Breast epithelium (tissue), 4 donors: ENCODE results near the gene BIK. TPM values are rescaled to one million over a fixed set of nuclear protein-coding genes. Genes with fewer than 3 reads are reported as not detected.

Experiments
- DNase-seq, 2 donors: peaks; one replicate each; pipeline ENCODE4 v3.0.0-alpha.2; 2019; ENCODE audit warnings: low spot score in 2 of 2
- H3K27ac ChIP-seq, 2 donors: fragments of 200-600 bp; sonication (generic) in 1 of 2; one replicate each; pipeline ENCODE4 v1.5.1; 2016 to 2019; ENCODE audit warnings: mild to moderate bottlenecking in 1 of 2
- H3K27me3 ChIP-seq, 2 donors: fragments of 200-600 bp; sonication (generic) in 1 of 2; one replicate each; pipeline versions ENCODE4 v1.5.1 to v1.6.0; 2017 to 2019; ENCODE audit warnings: control low read depth in 1 of 2, mild to moderate bottlenecking in 1 of 2
- H3K36me3 ChIP-seq: fragments of 200-600 bp; one replicate; pipeline ENCODE4 v1.5.1; 2019
- H3K4me1 ChIP-seq, 2 donors: fragments of 200-600 bp; sonication (generic); one replicate each; pipeline ENCODE4 v1.5.1; 2016 to 2019; ENCODE audit warnings: control low read depth in 1 of 2
- H3K4me3 ChIP-seq, 3 donors: fragments of 200-600 bp; sonication (generic); 1 replicate in 2 of 3; 2 replicates in 1 of 3; pipeline ENCODE4 v1.5.1; 2016 to 2019; ENCODE audit warnings: mild to moderate bottlenecking in 3 of 3, moderate library complexity in 2 of 3
- H3K9me3 ChIP-seq, 2 donors: fragments of 200-600 bp; sonication (generic) in 1 of 2; one replicate each; pipeline ENCODE4 v1.5.1; 2016 to 2019; ENCODE audit warnings: control low read depth in 1 of 2
- POLR2A ChIP-seq: fragments of 450-650 bp; IDR thresholded peaks from one replicate; pipeline ENCODE4 v1.6.1; 2016; ENCODE audit warnings: antibody characterized with exemption, mild to moderate bottlenecking, moderate library complexity
- POLR2AphosphoS5 ChIP-seq, 3 donors: sonication (generic); formaldehyde crosslinking; IDR thresholded peaks; one replicate each; pipeline ENCODE4 v1.6.1; 2017; ENCODE audit warnings: antibody characterized with exemption in 3 of 3
- intact Hi-C: fragments of 100-400 bp; cut with DNase I; formaldehyde crosslinking; loops from one replicate; pipeline ENCODE4 v1.15.1; 2023; ENCODE audit warnings: low total_unique reads
- total RNA-seq, 3 donors: library from RNA; depleted of rRNA; stranded (reverse); fragments of >200 nt; gene quantifications; one replicate each; pipeline ENCODE4 v1.1.0, GENCODE V29; 2016
- TF ChIP-seq, protein P1 (sequence below), 3 donors: fragments of 450-650 bp; IDR thresholded peaks; one replicate each; pipeline ENCODE4 v1.5.1; 2016 to 2017; ENCODE audit warnings: antibody characterized with exemption in 3 of 3, mild to moderate bottlenecking in 3 of 3, moderate library complexity in 3 of 3

BIK gene
- total RNA-seq, 3 donors from 2014 or later = 22.6 to 25.0 TPM; not detected in 1

DNA sequence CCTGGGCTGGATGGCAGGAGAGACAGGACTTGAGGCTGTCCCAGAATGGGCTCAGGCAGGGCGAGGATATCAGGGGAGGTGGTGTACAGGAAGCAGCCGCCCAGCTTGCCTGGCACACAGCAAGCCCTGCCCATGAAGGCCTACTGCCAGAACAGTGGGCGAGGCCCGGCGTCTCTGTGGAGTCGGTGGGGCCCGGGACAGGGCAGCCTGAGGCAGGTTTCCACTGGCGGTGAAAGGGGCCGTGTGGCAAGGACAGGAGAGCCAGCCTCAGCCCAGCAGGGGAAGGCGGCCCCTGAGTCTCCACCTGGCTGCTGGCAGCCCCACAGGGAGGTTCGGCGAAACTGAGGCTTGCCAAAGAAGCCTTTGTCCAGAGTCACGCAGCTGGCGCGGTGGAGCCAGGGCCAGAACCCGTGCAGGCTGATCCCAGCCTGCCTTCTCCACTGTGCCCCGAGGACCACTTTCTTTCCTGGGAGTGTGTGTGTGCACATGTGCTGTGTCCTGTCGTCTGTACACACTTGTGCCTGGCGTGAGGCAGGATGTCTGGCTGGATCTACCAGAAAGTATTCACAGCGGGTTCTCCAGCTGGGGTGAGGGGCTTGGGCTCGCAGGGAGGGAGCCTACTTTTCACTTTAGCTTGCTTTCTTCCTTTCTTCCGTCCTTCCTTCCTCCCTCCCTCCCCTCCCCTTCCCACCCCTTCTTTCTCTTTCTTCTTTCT is 42.0 kb downstream of the BIK start:
- Histone ChIP-seq H3K9me3 (no peaks in the 10 kb centered on the region), H3K4me3 (peak overlapping the region; percentile 88 to 93 (median 89)), H3K4me1 (no peaks in the 10 kb centered on the region), H3K36me3 (no peaks in the 10 kb centered on the region), H3K27me3 (no peaks in the 10 kb centered on the region), H3K27ac (peak overlapping the region; percentile 80 to 93)
- intact Hi-C loops = loop anchor here (10.0 kb wide), 1 partner anchor 1212 kb away; no protein-coding TSS in a partner anchor
- TF ChIP-seq, protein P1, sequence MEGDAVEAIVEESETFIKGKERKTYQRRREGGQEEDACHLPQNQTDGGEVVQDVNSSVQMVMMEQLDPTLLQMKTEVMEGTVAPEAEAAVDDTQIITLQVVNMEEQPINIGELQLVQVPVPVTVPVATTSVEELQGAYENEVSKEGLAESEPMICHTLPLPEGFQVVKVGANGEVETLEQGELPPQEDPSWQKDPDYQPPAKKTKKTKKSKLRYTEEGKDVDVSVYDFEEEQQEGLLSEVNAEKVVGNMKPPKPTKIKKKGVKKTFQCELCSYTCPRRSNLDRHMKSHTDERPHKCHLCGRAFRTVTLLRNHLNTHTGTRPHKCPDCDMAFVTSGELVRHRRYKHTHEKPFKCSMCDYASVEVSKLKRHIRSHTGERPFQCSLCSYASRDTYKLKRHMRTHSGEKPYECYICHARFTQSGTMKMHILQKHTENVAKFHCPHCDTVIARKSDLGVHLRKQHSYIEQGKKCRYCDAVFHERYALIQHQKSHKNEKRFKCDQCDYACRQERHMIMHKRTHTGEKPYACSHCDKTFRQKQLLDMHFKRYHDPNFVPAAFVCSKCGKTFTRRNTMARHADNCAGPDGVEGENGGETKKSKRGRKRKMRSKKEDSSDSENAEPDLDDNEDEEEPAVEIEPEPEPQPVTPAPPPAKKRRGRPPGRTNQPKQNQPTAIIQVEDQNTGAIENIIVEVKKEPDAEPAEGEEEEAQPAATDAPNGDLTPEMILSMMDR (IDR thresholded peaks at IDR 0.05) = no peak
- peak in 1 of 3 donors; percentile 34 for TF ChIP-seq POLR2AphosphoS5 (IDR thresholded peaks at IDR 0.05)
- DNase-seq = peak; percentile 65 to 74

DNA sequence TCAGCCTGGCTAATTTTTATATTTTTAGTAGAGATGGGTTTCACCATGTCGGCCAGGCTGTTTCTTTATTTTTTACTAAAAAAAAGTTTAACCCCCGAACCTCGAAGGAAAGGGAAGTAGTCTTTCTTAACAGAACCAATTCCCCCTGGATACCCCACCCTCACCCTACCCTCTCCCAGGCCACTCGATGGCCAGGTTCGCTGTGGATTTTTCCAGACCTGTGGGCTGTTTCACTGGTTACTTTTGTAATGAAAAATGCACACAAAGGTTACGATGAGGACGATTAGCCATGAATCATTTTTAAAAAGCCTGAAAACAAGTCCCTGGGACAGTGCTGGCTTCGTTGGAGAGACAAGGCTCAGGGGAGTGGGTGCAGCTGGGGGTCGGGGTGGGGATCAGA is 43.3 kb downstream of the BIK start:
- no peaks in the 10 kb centered on the region for H3K36me3 ChIP-seq
- DNase-seq = no peak
- intact Hi-C loops = loop anchor here (10.0 kb wide), 1 partner anchor 1211 kb away; no protein-coding TSS in a partner anchor
- H3K4me3 ChIP-seq = no peak overlapping the region
- H3K27me3 ChIP-seq = no peaks in the 10 kb centered on the region
- H3K27ac ChIP-seq = peak overlapping the region in 1 of 2 donors; percentile 38
- TF ChIP-seq, protein P1 (IDR thresholded peaks at IDR 0.05) = no peak
- TF ChIP-seq POLR2AphosphoS5 (IDR thresholded peaks at IDR 0.05) = no peak
- TF ChIP-seq POLR2A = no peak
- no peaks in the 10 kb centered on the region for H3K9me3 ChIP-seq
- H3K4me1 ChIP-seq = no peaks in the 10 kb centered on the region

DNA sequence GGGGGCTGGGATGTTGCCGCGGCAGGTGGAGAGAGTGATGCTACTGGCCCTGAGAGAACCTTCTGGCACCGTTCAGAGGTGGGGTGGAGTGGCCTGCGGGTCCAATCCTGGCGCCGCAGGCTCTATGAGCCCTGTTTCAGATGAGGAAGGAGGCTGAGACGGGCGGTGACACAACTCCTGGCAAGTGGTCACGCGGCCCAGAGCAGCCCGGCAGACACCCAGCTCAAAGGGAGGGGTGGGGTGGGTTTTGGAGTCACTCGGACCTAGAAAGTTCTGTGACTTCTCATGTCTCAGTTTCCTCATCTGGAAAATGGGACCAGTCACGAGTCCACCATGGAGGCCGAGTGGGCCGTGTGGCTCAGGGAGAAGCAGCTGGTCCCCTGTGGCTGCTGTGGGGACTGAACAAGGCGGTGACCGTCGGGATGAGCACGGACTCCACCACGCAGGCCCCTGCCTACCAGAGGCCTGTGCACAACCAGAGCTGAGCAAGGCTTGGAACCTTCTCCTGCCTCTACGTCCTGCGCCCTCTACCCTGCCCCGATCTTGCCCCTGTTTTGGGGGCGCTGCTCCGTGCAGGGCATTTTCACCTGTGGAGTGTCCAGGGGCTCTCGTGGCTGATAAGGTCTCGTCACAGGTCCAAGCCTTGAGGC is 44.5 kb downstream of the BIK start:
- Histone ChIP-seq H3K9me3 (no peaks in the 10 kb centered on the region), H3K27ac (no peak overlapping the region), H3K4me1 (no peaks in the 10 kb centered on the region), H3K27me3 (no peaks in the 10 kb centered on the region), H3K36me3 (no peaks in the 10 kb centered on the region), H3K4me3 (no peak overlapping the region)
- no peak for DNase-seq
- TF ChIP-seq, protein P1 (IDR thresholded peaks at IDR 0.05) = no peak
- no peak for TF ChIP-seq POLR2A
- TF ChIP-seq POLR2AphosphoS5 (IDR thresholded peaks at IDR 0.05) = no peak
- intact Hi-C loops = loop anchor here (10.0 kb wide), 1 partner anchor 1210 kb away; no protein-coding TSS in a partner anchor

DNA sequence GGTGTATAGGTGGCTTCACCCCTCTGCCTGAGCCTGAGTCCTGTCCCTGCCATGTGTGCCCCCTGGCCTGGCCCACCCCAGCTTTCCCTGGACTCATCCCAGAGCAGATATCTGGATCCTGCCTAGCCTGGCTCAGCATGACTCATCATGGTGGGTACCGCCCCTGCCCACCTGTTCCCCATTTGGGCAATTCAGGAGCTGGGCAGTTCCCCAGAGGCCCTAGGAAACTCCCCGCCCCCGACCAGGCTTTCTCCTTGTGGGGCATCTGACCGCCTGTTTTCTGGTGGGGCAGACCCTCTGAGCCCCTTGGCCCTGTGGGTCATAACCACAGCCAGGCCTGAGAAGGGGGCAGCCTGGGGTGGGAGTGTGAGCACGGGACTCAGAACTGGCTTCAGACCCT is 45.2 kb downstream of the BIK start:
- no peaks in the 10 kb centered on the region for H3K27me3 ChIP-seq
- H3K4me3 ChIP-seq = no peak overlapping the region
- intact Hi-C loops = loop anchor here (10.0 kb wide), 1 partner anchor 1209 kb away; no protein-coding TSS in a partner anchor
- no peaks in the 10 kb centered on the region for H3K9me3 ChIP-seq
- DNase-seq = no peak
- no peaks in the 10 kb centered on the region for H3K4me1 ChIP-seq
- no peak overlapping the region for H3K27ac ChIP-seq
- H3K36me3 ChIP-seq = no peaks in the 10 kb centered on the region
- TF ChIP-seq POLR2A (no peak), POLR2AphosphoS5 (IDR thresholded peaks at IDR 0.05) (no peak)
- TF ChIP-seq, protein P1 (IDR thresholded peaks at IDR 0.05) = no peak

DNA sequence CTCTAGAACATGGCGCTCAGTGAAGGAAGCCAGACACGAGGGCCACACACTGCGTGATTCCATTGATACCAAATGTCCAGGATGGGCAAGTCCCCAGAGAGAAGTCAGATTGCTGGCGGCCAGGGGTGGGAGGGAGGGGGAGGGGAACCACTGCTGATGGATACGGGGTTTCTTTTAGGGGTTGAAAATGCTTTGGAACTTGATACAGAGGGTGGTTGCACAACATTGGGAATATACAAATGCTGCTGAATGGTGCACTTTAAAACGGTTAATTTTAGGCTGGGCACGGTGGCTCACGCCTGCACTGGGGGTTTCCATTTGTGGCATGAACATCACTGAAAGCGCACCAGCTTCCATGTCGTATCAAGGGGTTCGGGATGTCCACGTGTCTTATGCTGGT is 45.9 kb downstream of the BIK start:
- Histone ChIP-seq H3K9me3 (no peaks in the 10 kb centered on the region), H3K4me1 (no peaks in the 10 kb centered on the region), H3K27ac (no peak overlapping the region), H3K36me3 (no peaks in the 10 kb centered on the region), H3K4me3 (no peak overlapping the region), H3K27me3 (no peaks in the 10 kb centered on the region)
- intact Hi-C loops = loop anchor here (10.0 kb wide), 1 partner anchor 1208 kb away; no protein-coding TSS in a partner anchor
- DNase-seq = no peak
- TF ChIP-seq POLR2A (no peak), POLR2AphosphoS5 (IDR thresholded peaks at IDR 0.05) (no peak)
- TF ChIP-seq, protein P1 (IDR thresholded peaks at IDR 0.05) = no peak
